T-cell (primary cell): ENCODE results near the gene MYBPC2. TPM values are rescaled to one million over a fixed set of nuclear protein-coding genes. Genes with fewer than 3 reads are reported as not detected.

Source experiments
- ATAC-seq, 4 experiments: fragments of 200-7000 bp in 3 of 4; fragments of 150-1000 bp in 1 of 4; cut with Tn5 transposase; replicated peaks in 1 of 4; 1 replicate in 3 of 4; 2 replicates in 1 of 4; pipeline ENCODE4 v1.10.0; 2021; ENCODE audit warnings: moderate library complexity in 3 of 4, mild to moderate bottlenecking in 2 of 4, moderate number of reproducible peaks in 1 of 4
- CTCF ChIA-PET, 2 donors: fragments of 300-600 bp; sonication (Branson Sonifier 250); formaldehyde crosslinking; loops; one replicate each; lab custom pipeline; 2022; ENCODE audit warnings: antibody characterized with exemption in 2 of 2; lab: Charles Lee
- POLR2A ChIA-PET, 2 donors: fragments of 300-600 bp; sonication (Branson Sonifier 250); formaldehyde crosslinking; loops; one replicate each; lab custom pipeline; 2022; ENCODE audit warnings: antibody characterized with exemption in 2 of 2; lab: Charles Lee
- DNase-seq, 35 experiments: peaks; one replicate each; pipeline versions ENCODE4 v3.0.0 to v3.0.0-alpha.2; 2013 to 2023
- H3K27ac ChIP-seq: one replicate; pipeline ENCODE4 v1.5.1; 2013; ENCODE audit warnings: low read length
- H3K27me3 ChIP-seq, 2 experiments: replicated peaks in 1 of 2; 1 replicate in 1 of 2; 2 replicates in 1 of 2; pipeline versions ENCODE4 v1.6.1 to v1.7.0; 2013; ENCODE audit warnings: low read length in 1 of 2, mixed read lengths in 1 of 2; ENCODE audit not compliant: control insufficient read depth in 2 of 2, insufficient read depth in 2 of 2; ENCODE audit errors: extremely low read depth in 1 of 2
- H3K36me3 ChIP-seq, 2 donors: 1 replicate in 1 of 2; 2 replicates in 1 of 2; pipeline versions ENCODE4 v1.6.1 to v1.7.0; 2013; ENCODE audit warnings: low read length in 1 of 2; ENCODE audit not compliant: control insufficient read depth in 2 of 2, insufficient read depth in 1 of 2; ENCODE audit errors: extremely low read depth in 1 of 2
- H3K4me1 ChIP-seq, 2 experiments: 1 replicate in 1 of 2; 2 replicates in 1 of 2; pipeline versions ENCODE4 v1.6.1 to v1.7.0; 2013; ENCODE audit warnings: low read length in 2 of 2, mixed read lengths in 1 of 2; ENCODE audit not compliant: insufficient read depth in 2 of 2, control insufficient read depth in 1 of 2; ENCODE audit errors: extremely low read depth in 1 of 2
- H3K4me3 ChIP-seq, 2 donors: 1 replicate in 1 of 2; 2 replicates in 1 of 2; pipeline versions ENCODE4 v1.5.1 to v1.7.0; 2013; ENCODE audit warnings: mild to moderate bottlenecking in 2 of 2, low read length in 1 of 2, moderate library complexity in 1 of 2; ENCODE audit not compliant: control insufficient read depth in 1 of 2; ENCODE audit errors: extremely low read depth in 1 of 2
- H3K9me3 ChIP-seq: 2 replicates; pipeline ENCODE4 v1.7.0; 2013
- H3K27ac Mint-ChIP-seq, 2 donors: one replicate each; pipeline ENCODE4 v1.8.0; 2020 to 2021; ENCODE audit warnings: mild to moderate bottlenecking in 2 of 2, mixed read lengths in 2 of 2
- H3K27me3 Mint-ChIP-seq, 2 donors: one replicate each; pipeline ENCODE4 v1.8.0; 2021 to 2022; ENCODE audit warnings: mixed read lengths in 2 of 2
- H3K36me3 Mint-ChIP-seq: one replicate; pipeline ENCODE4 v1.8.0; 2021; ENCODE audit warnings: mixed read lengths
- H3K4me1 Mint-ChIP-seq, 3 donors: one replicate each; pipeline ENCODE4 v1.8.0; 2020 to 2022; ENCODE audit warnings: mixed read lengths in 3 of 3, mild to moderate bottlenecking in 1 of 3
- H3K4me3 Mint-ChIP-seq, 3 donors: one replicate each; pipeline ENCODE4 v1.8.0; 2020 to 2022; ENCODE audit warnings: mild to moderate bottlenecking in 3 of 3, mixed read lengths in 3 of 3, moderate library complexity in 3 of 3
- H3K9me3 Mint-ChIP-seq, 3 donors: one replicate each; pipeline ENCODE4 v1.8.0; 2020 to 2022; ENCODE audit warnings: mixed read lengths in 3 of 3
- WGBS: methylation state at CpG from one replicate; pipeline ENCODE4 v1.1.5; 2013; ENCODE audit warnings: missing lambda C conversion rate; ENCODE audit not compliant: insufficient coverage; 5-methylcytosine and 5-hydroxymethylcytosine counted together
- total RNA-seq, 35 experiments: library from RNA in 6 of 35; stranded (reverse) in 6 of 35; fragments of 120-200 nt in 1 of 35; gene quantifications; one replicate each; pipeline versions ENCODE4 v1.2.1 to v1.2.4 and lab custom pipeline; 2013 to 2026

The MYBPC2 gene
- total RNA-seq, 5 donors from 2014 or later (not counting 1 experiment from before 2014, with no cell fraction given) = 0.28 to 0.38 TPM; not detected in 3

DNA sequence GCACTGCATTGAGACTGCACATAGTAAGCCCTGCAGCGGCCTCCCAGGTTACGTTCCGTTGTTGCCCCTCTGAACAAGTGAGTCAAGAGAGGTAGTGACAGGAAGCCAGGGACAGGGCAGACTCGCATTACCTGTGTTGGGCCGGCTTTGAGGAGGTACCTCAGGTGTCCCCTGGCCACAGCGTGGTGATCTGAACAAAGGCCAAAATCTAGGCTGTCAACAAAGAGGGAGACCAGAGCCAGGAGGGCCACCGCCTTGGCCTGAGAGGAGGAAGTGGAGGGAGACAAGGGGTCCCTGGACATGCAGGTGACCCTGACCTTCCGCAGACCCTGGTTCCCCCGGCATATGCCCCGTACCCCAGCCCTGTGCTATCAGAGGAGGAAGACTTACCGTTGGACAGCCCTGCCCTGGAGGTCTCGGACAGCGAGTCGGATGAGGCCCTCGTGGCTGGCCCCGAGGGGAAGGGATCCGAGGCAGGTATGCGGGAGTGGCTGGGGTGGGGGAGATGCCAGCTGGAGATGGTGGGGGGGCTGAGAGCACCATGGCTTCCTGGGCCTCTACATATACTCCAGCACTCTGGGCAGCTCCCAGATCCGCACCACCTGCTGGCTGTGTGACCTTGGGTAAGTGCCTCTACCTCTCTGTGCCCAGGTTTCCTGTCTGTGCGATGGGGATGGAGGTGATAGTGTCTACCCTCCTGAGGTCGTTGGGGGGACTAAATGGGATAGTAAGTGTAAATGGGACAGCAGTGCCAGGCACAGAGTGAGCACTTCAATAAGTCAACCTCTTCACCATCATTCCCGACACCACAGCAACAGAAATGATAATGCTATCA lies 9.2 kb upstream of the MYBPC2 start:
- no peak overlapping the region for H3K27ac ChIP-seq
- Mint-ChIP-seq H3K4me3 (no peak overlapping the region), H3K27me3 (peaks cover 23 to 25% of the 10 kb centered on the region in 2 donors), H3K9me3 (no peaks in the 10 kb centered on the region), H3K36me3 (peaks cover 5% of the 10 kb centered on the region), H3K4me1 (peaks cover 11 to 16% (median 15%) of the 10 kb centered on the region in 3 donors), H3K27ac (no peak overlapping the region)
- no peaks in the 10 kb centered on the region for H3K36me3 ChIP-seq
- H3K9me3 ChIP-seq = no peaks in the 10 kb centered on the region
- ChIA-PET POLR2A (interaction anchor here in 1 of 2 donors (0.7 kb wide), 1 partner anchor 82 kb away, joined by 6 read pairs; no protein-coding TSS in a partner anchor), CTCF (no interaction called here)
- WGBS = 87% methylated on average over 10 of the region's 22 CpGs
- peaks cover 5 to 65% of the 10 kb centered on the region in 2 experiments for H3K27me3 ChIP-seq
- ATAC-seq (no peak), DNase-seq (no peak)
- peaks cover 0 to 18% of the 10 kb centered on the region in 2 experiments for H3K4me1 ChIP-seq
- no peak overlapping the region for H3K4me3 ChIP-seq

DNA sequence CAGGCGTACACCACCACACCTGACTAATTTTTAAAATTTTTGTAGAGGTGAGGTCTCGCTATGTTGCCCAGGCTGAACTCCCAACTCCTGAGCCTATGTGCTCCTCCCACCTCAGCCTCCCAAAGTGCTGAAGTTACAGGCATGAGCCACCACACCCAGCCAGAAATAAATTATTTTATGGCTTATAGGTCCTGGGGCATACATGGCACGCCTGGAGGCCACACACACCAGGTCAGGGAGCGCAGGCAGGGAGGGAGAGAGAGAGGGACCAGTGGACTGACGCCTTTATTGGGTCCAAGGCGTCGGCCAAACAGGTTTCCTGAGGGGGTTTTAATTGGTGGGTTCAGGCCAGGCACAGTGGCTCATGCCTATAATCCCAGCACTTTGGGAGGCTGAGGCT lies 7.1 kb upstream of the MYBPC2 start:
- Histone ChIP-seq H3K9me3 (no peaks in the 10 kb centered on the region), H3K27ac (no peak overlapping the region), H3K27me3 (peaks cover 0 to 66% of the 10 kb centered on the region in 2 experiments), H3K4me3 (no peak overlapping the region), H3K4me1 (peaks cover 0 to 11% of the 10 kb centered on the region in 2 experiments), H3K36me3 (no peaks in the 10 kb centered on the region)
- POLR2A ChIA-PET = no interaction called here
- no peak for ATAC-seq
- Mint-ChIP-seq H3K9me3 (no peaks in the 10 kb centered on the region), H3K36me3 (no peaks in the 10 kb centered on the region), H3K4me3 (no peak overlapping the region), H3K27ac (no peak overlapping the region), H3K27me3 (peaks cover 8 to 11% of the 10 kb centered on the region in 2 donors), H3K4me1 (peaks cover 2 to 8% (median 3%) of the 10 kb centered on the region in 3 donors)
- CTCF ChIA-PET = no interaction called here
- no peak for DNase-seq
- 57% methylated on average over 5 of the region's 7 CpGs for WGBS

DNA sequence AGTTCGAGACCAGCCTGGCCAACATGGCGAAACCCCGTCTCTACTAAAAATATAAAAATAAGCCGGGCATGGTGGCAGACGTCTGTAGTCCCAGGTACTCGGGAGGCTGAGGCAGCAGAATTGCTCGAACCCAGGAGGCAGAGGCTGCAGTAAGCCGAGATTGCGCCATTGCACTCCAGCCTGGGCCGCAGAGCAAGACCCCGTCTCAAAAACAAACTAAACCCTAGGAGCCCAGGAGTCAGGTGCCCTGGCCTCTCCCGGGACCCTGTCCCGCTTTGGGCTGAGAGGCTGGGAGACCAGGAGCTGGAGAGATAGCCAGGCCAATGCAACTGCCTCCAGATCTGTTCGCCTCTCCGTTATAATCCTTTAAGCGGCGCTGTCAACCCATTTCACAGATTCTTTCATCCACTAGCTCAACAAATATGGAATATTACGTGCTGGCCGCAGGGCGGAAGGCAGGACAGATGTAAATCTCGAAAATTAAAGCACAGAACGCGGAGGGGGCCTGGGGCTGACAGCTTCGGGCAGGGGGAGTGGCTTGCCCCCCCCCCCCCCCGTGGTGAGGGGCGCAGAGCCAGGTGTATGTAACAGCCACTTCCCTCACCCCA lies 5.3 kb upstream of the MYBPC2 start:
- WGBS = 96% methylated on average over 8 of the region's 26 CpGs
- H3K4me1 ChIP-seq = peaks cover 0 to 24% of the 10 kb centered on the region in 2 experiments
- Mint-ChIP-seq H3K4me3 (peak overlapping the region in 2 of 3 donors; percentile 3 to 60), H3K9me3 (no peaks in the 10 kb centered on the region), H3K36me3 (no peaks in the 10 kb centered on the region), H3K27me3 (peaks cover 0 to 4% of the 10 kb centered on the region in 2 donors), H3K4me1 (peaks cover 10 to 18% (median 15%) of the 10 kb centered on the region in 3 donors), H3K27ac (no peak overlapping the region)
- no peak for DNase-seq
- ATAC-seq = no peak
- ChIA-PET CTCF (interaction anchor here in 1 of 2 donors (0.6 kb wide), 1 partner anchor 46 kb away, joined by 3 read pairs; no protein-coding TSS in a partner anchor), POLR2A (interaction anchor here in 1 of 2 donors (0.6 kb wide), 1 partner anchor 63 kb away, joined by 3 read pairs; no protein-coding TSS in a partner anchor)
- H3K27ac ChIP-seq = no peak overlapping the region
- no peaks in the 10 kb centered on the region for H3K9me3 ChIP-seq
- peaks cover 0 to 63% of the 10 kb centered on the region in 2 experiments for H3K27me3 ChIP-seq
- H3K4me3 ChIP-seq = peak overlapping the region in 1 of 2 donors; percentile 37
- no peaks in the 10 kb centered on the region for H3K36me3 ChIP-seq

DNA sequence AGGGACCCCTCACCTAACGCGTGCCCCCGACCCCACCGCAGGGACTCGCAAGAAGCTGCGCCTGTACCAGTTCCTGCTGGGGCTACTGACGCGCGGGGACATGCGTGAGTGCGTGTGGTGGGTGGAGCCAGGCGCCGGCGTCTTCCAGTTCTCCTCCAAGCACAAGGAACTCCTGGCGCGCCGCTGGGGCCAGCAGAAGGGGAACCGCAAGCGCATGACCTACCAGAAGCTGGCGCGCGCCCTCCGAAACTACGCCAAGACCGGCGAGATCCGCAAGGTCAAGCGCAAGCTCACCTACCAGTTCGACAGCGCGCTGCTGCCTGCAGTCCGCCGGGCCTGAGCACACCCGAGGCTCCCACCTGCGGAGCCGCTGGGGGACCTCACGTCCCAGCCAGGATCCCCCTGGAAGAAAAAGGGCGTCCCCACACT lies 4.7 kb upstream of the MYBPC2 start:
- POLR2A ChIA-PET = no interaction called here
- H3K4me3 ChIP-seq = peak overlapping the region; percentile 37 to 57
- H3K9me3 ChIP-seq = no peaks in the 10 kb centered on the region
- peak in 33 of 35 experiments; percentile 15 to 70 (median 37) for DNase-seq
- peaks cover 0 to 63% of the 10 kb centered on the region in 2 experiments for H3K27me3 ChIP-seq
- H3K27ac Mint-ChIP-seq = no peak overlapping the region
- H3K27me3 Mint-ChIP-seq = peaks cover 2 to 6% of the 10 kb centered on the region in 2 donors
- no peaks in the 10 kb centered on the region for H3K9me3 Mint-ChIP-seq
- no peak overlapping the region for H3K27ac ChIP-seq
- peaks cover 0 to 29% of the 10 kb centered on the region in 2 experiments for H3K4me1 ChIP-seq
- CTCF ChIA-PET = interaction anchor here in 1 of 2 donors (0.5 kb wide), 1 partner anchor 128 kb away, joined by 9 read pairs; no protein-coding TSS in a partner anchor
- H3K36me3 ChIP-seq = no peaks in the 10 kb centered on the region
- peak overlapping the region; percentile 60 to 67 (median 65) for H3K4me3 Mint-ChIP-seq
- peak in 1 of 4 experiments; percentile 38 for ATAC-seq
- no peaks in the 10 kb centered on the region for H3K36me3 Mint-ChIP-seq
- 13% methylated on average over 36 of the region's 38 CpGs for WGBS
- peaks cover 10 to 20% (median 15%) of the 10 kb centered on the region in 3 donors for H3K4me1 Mint-ChIP-seq

DNA sequence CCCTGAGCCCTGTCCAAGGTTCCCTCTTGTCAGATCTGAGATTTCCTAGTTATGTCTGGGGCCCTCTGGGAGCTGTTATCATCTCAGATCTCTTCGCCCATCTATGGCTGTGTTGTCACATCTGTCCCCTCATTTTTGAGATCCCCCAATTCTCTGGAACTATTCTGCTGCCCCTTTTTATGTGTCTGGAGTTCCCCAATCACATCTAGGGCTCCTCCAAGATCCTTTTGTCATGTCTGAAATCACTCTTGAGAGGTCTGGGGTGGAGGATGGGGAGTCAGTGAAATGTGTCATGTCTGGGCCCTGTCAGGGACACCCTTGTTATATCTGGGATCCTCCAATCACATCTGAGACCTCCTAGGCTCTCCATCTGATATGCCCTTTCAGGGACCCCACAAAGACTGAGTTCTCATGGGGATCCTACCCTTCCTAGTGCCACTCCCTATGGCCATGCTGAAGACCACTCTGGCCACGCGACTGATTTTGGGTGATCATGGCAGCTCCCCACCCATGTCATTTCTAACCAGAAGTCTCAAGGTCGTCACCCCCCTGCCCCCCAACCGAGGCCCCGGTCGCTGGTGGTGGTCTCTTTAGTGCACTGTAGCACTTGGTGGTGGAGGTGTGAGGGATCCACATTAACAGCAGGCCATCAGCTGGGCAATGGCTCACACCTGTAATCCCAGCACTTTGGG lies 3.8 kb upstream of the MYBPC2 start:
- ChIA-PET CTCF (interaction anchor here in 1 of 2 donors (0.5 kb wide), 1 partner anchor 127 kb away, joined by 9 read pairs; no protein-coding TSS in a partner anchor), POLR2A (no interaction called here)
- peaks cover 5 to 11% of the 10 kb centered on the region in 2 donors for H3K27me3 Mint-ChIP-seq
- H3K36me3 Mint-ChIP-seq = no peaks in the 10 kb centered on the region
- Histone ChIP-seq H3K4me1 (peaks cover 0 to 29% of the 10 kb centered on the region in 2 experiments), H3K27me3 (peaks cover 0 to 59% of the 10 kb centered on the region in 2 experiments), H3K9me3 (no peaks in the 10 kb centered on the region), H3K4me3 (no peak overlapping the region), H3K36me3 (no peaks in the 10 kb centered on the region), H3K27ac (no peak overlapping the region)
- WGBS = 80% methylated on average over 1 of the region's 7 CpGs
- DNase-seq (no peak), ATAC-seq (no peak)
- H3K27ac Mint-ChIP-seq = peak overlapping the region in 1 of 2 donors; percentile 58
- H3K4me1 Mint-ChIP-seq = peaks cover 10 to 23% (median 15%) of the 10 kb centered on the region in 3 donors
- peak overlapping the region; percentile 36 to 60 (median 42) for H3K4me3 Mint-ChIP-seq
- H3K9me3 Mint-ChIP-seq = no peaks in the 10 kb centered on the region
